NCI-H510A treated with DMSO at 0.1 percent for 48 hours (cell line): ENCODE measurements around the gene SEPTIN11.
A peak's percentile ranks its signal among the peaks of the same experiment; 100 is the strongest.

Experiments
- DNase-seq: peaks from one replicate; lab custom pipeline; 2025; lab: John Stamatoyannopoulos, UW

SEPTIN11 gene

GRCh38 chr4:76949276-76950051, at the start of gene SEPTIN11:
Gene SEPTIN11 (plus strand): TSS chr4:76949752. CDS start chr4:76949904, 152 bp downstream.
- peak; percentile 90 for DNase-seq

- DNase-seq: no peak
These were observed 47.2 kb upstream of the SEPTIN11 start for GRCh38 chr4:76902233-76902890.

- no peak for DNase-seq
These were observed 44.8 kb upstream of the SEPTIN11 start for GRCh38 chr4:76904646-76905190.

DNA sequence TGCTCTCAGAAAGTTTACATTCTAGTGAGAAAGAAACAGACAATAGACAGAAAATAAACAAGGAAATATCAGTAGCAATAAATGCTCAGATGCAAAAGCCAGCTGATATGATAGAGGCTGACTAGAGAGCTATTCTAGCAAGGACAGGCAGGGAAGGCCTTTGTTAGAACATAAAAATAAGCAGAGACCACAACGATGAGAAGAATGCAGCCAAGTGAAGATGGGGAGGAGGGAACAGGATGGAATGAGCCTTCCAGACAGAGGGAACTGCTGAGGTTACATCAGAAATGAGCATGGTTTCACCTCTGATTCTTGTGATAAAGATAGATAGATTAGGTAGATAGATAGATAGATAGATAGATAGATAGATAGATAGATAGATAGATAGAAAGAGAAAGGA, 44.0 kb upstream of the SEPTIN11 start:
- DNase-seq: no peak

DNA sequence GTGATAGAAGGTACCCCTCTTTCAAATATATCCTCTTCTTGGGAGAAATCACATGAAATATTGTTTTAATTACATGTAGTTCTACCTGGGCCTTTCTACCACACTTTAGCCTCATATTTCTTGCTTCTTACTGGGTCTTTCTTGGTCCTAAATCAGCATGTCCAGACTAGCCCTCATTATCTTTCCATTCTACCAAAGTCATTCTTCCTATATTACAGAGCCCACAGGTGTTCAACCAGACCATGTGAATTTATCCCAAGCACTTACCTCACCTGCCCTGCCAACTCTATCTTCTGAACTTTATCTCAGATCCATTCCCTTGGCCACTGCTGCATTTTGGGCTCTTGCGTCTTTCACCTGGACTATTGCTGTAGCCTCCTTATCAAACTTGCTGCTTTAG, 39.8 kb upstream of the SEPTIN11 start:
- DNase-seq: no peak

- no peak for DNase-seq
These were observed 28.8 kb upstream of the SEPTIN11 start for GRCh38 chr4:76920715-76921114.

DNA sequence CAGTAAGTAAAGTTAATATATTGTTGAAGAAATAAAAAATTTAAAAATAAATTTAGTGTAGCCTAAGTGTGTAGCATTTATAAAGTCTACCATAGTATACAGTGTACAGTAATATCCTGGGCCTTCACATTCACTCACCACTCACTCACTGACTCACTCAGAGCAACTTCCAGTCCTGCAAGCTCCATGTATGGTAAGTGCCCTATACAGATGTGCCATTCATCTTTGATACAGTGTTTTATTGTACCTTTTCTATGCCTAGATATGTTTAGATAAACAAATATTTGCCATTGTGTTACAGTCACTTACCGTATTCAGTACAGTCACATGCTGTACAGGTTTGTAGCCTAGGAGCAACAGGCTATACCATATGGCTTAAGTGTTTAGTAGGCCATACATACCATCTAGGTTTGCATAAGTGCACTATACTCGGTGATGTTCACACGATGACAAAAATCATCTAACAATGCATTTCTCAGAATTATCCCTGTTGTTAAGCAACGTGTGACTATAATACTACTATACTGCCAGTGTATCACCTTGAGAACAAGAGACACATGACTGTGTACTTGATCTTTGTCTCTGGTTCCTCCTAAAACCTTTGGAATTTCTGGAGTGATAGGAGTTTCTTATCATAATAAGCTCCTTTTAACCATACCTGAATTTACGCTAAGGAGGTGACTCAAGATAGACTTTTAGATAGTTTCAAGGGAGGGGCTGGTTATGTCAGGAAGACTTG, 25.8 kb upstream of the SEPTIN11 start:
- no peak for DNase-seq

DNA sequence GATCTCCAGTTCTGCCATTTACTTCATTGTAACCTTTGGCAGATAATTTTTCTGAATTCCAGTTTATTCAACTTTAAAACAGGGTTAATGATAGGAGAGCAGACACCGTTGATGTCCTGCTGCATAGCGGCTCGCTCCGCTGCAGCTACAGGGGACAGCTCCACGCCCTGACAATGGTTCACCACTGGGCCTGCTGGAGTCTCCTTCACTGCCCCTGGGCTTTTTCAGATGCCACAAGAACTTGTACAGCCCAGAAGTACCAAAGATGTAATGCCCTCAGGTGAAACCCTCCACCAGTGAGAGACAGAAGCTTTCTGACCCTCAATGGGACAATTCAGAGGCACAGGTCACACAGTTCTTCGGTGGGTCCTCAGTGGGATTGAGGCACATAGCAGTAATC, 22.7 kb upstream of the SEPTIN11 start:
- no peak for DNase-seq

DNA sequence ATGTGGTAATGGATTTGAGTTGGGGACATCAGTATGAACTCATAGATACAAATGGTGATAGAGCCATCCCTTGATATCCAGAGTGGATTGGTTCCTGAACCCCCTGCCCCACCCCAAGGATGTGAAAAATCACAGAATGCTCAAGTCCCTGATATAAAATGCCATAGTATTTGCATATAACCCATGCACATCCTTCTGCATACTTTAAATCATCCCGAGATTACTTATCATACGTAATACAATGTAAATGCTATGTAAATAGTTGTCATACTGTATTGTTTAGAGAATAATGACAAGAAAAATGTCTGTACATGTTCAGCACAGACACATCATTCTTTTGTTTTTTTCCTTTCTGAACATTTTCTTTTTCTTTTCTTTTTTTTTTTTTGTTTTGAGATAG, 18.9 kb upstream of the SEPTIN11 start:
- no peak for DNase-seq

- no peak for DNase-seq
These were observed 18.5 kb upstream of the SEPTIN11 start for GRCh38 chr4:76931087-76931486.

DNA sequence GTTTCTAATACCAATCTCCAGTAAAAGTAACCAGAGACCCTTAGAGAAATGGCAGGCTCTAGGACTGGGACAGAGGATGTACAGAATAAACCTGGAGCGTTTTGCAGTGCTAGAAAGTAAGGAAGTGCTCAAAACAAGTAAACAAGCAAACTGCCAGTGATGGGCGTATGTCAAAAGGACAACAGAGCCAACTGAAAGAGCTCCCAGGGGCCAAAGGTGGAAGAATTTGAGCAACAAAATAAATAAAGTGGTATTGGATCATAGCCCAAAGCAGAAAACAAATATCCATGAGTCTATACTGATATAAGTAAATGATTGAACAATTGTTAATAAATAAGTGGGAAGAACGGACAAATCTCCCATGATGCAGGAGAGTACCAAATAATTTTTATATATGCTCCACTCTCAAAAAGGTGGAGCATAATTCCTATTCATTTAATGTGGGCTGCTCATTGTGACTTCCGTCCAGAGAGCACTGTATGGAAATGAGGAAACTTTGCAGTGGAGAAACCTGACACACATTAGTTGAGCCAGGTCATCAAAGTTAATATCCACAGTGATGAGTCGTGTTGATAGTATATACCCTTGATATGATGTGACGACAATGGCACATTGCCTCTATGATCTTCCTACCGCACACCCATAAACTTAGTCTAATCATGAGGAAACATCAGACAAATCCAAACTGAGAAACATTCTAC, 17.8 kb upstream of the SEPTIN11 start:
- DNase-seq: no peak

GRCh38 chr4:76939184-76939583, 10.4 kb upstream of the SEPTIN11 start:
- no peak for DNase-seq

DNA sequence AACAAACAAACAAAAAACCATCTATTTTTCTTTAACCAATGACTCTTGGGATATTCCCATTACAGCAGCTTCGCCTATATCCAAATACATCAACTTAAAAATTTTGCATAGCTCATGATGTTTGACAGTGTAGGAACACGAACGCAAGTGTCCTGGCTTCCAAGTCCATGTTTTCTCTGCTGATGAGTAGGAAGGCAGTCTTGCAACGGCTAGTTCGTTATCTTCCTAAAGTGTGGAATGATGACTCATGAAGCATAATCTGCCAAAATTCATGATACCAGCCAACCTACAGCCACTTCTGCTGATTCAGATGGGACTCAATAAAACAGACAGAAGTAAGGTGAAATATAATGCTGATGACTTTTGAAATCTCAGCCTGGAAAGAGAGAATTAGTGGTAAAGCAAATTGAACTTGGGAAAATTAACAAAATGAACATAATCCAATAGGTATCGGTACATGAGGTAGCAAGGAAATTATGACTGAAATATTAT, 6.4 kb upstream of the SEPTIN11 start:
- DNase-seq: no peak

DNA sequence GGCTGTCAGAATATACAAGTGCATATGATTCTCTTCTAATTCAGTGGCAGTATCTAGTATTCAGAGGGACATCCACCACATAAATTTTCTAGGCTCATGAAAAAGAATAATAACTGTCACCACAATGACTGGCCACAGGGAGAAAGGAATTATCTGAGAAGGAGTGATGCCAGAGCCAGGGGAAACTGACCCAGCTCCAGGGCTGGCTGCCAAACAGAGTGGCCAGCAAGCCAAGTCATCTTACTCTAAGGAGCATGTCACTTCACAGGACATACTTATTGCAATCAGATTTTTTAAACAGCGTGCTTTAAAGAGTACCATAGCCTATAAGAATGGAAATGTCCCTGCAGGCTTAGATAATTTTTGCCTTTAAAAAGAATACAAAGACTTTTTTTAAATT, 5.8 kb upstream of the SEPTIN11 start:
- DNase-seq: no peak

DNA sequence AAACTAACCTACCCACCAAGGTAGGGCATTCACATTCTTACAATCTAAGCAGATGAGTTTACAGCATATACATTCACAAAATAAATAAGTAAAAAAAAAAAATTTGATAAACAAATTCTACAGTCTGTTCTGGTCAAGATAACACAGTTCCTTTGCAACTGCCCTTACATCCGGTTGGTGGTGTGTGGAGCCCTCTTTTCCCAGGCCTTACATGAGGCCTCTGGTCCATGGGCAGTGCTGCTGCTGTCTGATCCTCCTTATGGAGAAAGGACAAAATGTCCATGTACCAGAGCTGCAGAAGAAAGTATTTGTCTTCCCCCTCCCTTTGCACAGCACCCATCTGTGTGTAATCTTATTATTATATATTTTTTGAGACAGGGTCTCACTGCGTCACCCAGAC, 2.2 kb upstream of the SEPTIN11 start:
- no peak for DNase-seq

DNA sequence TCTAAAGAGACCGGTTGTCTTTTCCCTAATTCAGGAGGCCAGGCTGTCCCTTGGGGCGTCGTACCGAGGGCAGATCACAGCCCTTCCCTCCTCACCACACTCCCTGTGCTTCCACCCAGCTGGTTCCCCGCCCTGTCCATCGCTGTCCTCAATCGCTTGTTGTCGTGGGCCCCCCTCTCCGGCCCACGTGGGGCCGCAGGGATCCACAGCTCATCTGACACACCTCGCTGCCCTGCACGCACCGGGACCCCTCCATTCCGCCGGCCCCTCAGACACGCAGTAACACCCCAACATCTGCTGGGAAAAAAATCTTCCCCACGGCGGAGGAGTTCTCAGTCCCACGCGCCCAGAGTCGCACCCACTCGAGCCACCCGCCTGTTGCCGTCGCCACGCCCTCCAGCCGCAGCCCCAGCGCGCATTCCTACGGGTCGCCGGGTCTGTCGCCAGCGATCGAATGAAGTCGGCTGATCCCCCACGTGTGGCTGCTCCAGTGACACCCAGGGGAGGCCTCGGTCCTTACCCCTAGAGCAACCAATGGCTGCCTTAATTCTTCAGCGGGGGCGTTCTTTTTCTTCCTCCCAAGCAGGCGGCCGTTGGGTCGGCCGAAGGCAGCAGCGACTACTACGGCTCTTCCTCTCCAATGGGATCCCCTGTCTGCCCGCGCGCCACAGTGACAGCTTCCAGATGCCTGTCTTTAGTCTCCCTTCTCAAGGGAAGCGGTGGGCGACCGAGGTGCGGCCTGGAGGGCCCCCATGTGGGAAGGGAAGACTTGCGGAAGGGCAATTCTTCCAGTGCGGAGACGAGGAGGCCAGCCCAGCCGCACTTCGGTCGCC, 893 bp upstream of the SEPTIN11 start:
- peak; percentile 45 for DNase-seq

- no peak for DNase-seq
These were observed 752 bp downstream of the SEPTIN11 start for GRCh38 chr4:76950052-76950955.

DNA sequence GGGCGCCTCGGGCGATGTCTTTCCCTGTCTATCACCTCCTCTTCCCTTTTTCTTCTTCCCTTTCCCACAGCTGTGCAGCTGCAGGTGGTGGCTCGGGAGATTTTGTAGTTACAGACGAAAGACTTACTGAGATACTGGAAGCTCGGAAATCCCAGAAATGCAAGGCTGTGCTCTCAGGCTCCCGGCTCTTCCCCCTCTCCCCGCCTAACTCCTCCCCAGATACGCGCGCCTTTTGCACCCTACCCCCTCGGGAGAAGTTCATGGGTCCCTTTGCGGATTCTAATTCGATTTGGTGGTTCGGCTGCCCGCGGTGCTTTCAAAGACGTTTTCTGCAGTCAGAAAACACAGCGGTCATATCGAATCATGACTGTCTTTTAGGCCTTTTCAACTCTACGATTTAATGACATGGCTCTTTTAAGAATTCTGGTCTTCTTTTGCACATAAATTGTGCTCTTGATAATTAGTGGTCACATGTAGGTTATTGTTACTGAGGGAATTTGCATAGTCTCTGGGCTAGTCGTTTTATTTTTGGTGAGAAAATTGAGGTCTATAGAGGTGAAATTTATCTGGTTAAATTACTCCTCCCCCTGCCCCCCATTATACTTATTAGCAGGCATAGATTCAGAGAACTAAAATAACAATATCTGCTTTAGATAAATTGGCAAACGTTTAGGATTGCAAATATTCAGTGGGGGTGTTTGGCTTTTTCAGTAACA, 1.6 kb downstream of the SEPTIN11 start:
- DNase-seq: peak; percentile 56

- no peak for DNase-seq
These were observed 2.1 kb downstream of the SEPTIN11 start for GRCh38 chr4:76951672-76952010.
